VCaP (cell line): Measurements from ENCODE around the gene SH2D1B.

Experiments
- H3K27ac ChIP-seq: fragments of 450-650 bp; 2 replicates; pipeline ENCODE4 v1.5.1; 2017
- CTCF ChIP-seq: fragments of 450-650 bp; conservative IDR thresholded peaks from 2 replicates; pipeline ENCODE4 v1.5.1; 2017; ENCODE audit warnings: mild to moderate bottlenecking, moderate library complexity

SH2D1B gene

GRCh38 chr1:162365284-162366020 lies 46.5 kb downstream of the SH2D1B start:
- no peak for TF ChIP-seq CTCF
- H3K27ac ChIP-seq = no peak overlapping the region

- no peak overlapping the region for H3K27ac ChIP-seq
- TF ChIP-seq CTCF = no peak
Observed at GRCh38 chr1:162364498-162364897, 47.4 kb downstream of the SH2D1B start.

- no peak for TF ChIP-seq CTCF
- no peak overlapping the region for H3K27ac ChIP-seq
Observed at GRCh38 chr1:162363823-162364222, 48.1 kb downstream of the SH2D1B start.

- H3K27ac ChIP-seq = no peak overlapping the region
- TF ChIP-seq CTCF = no peak
Observed at GRCh38 chr1:162361349-162361748, 50.6 kb downstream of the SH2D1B start.

- no peak for TF ChIP-seq CTCF
- no peak overlapping the region for H3K27ac ChIP-seq
Observed at GRCh38 chr1:162360874-162361260, 51.1 kb downstream of the SH2D1B start.

- no peak overlapping the region for H3K27ac ChIP-seq
- TF ChIP-seq CTCF = no peak
Observed at GRCh38 chr1:162360237-162360873, 51.6 kb downstream of the SH2D1B start.

GRCh38 chr1:162359523-162360236 lies 52.3 kb downstream of the SH2D1B start:
- H3K27ac ChIP-seq = no peak overlapping the region
- no peak for TF ChIP-seq CTCF
